ENCODE measurements around the gene KRTAP9-8. TPM values are rescaled to one million over a fixed set of nuclear protein-coding genes. Genes with fewer than 3 reads are reported as not detected.
"Not testable (repeated sequence)": the region's sequence is repeated elsewhere in the genome, so short reads cannot be mapped to it uniquely, and the experiment has no call there.

The KRTAP9-8 gene
- total and polyA plus RNA-seq, 9 donors = not detected

DNA sequence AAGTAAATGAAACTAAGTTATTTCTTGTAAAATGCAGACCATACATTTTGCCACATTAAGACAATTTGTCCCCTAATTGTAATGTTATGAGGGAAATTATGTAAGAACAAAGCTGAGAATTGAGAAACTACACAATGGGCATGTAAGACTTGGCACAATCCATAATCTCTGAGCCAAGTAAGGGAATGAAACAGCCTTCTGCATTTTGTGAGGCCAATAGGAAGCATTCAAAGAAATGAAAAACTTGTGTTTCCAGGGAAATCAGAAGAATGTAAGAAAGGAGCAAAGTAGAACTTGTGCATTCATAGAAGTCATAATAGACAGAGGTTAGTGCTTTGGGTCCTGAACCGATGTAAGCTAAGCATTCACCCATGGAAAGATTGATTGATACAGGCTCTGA, 13.5 kb downstream of the KRTAP9-8 start:
- H3K27ac ChIP-seq = no peak overlapping the region
- WGBS, 3 donors = 92 to 93% (median 93%) methylated on average over 1 of the region's 1 CpG
- no peaks in the 10 kb centered on the region for H3K36me3 ChIP-seq
- no peak overlapping the region for H3K4me3 ChIP-seq
- TF ChIP-seq, protein P1, sequence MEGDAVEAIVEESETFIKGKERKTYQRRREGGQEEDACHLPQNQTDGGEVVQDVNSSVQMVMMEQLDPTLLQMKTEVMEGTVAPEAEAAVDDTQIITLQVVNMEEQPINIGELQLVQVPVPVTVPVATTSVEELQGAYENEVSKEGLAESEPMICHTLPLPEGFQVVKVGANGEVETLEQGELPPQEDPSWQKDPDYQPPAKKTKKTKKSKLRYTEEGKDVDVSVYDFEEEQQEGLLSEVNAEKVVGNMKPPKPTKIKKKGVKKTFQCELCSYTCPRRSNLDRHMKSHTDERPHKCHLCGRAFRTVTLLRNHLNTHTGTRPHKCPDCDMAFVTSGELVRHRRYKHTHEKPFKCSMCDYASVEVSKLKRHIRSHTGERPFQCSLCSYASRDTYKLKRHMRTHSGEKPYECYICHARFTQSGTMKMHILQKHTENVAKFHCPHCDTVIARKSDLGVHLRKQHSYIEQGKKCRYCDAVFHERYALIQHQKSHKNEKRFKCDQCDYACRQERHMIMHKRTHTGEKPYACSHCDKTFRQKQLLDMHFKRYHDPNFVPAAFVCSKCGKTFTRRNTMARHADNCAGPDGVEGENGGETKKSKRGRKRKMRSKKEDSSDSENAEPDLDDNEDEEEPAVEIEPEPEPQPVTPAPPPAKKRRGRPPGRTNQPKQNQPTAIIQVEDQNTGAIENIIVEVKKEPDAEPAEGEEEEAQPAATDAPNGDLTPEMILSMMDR (IDR thresholded peaks at IDR 0.05) = no peak
- TF ChIP-seq POLR2A (IDR thresholded peaks at IDR 0.05) = no peak
- no peak for TF ChIP-seq EP300 (IDR thresholded peaks at IDR 0.05)
- H3K4me1 ChIP-seq (ENCODE audit: insufficient read depth) = no peaks in the 10 kb centered on the region
- intact Hi-C loops (cut with DNase I) = no loop called here
- no peak for DNase-seq
- no peaks in the 10 kb centered on the region for H3K9me3 ChIP-seq
- no peaks in the 10 kb centered on the region for H3K27me3 ChIP-seq

DNA sequence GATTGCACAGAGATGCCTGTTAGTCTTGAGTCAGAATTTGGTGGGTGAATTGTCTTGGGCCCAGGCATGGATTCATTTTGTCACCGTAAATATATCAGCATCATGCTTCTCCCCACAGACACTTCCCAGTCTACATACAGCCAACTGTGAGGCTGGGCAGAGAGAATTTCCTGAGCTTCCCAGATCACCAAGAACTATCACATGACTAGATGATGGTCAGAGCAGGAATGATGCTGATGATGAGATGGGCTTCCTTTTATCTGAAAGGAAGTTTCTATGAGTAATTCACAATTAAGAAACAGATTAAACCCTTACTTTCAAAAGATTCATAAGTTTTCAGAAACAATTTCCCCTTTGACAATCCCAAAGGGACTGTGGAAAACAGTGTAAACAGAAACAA, 17.1 kb downstream of the KRTAP9-8 start:
- intact Hi-C loops (cut with DNase I) = no loop called here
- 32 to 53% (median 47%) methylated on average over 1 of the region's 1 CpG for WGBS, 3 donors
- Histone ChIP-seq H3K4me1 (ENCODE audit: insufficient read depth) (no peaks in the 10 kb centered on the region), H3K4me3 (no peak overlapping the region), H3K27me3 (no peaks in the 10 kb centered on the region), H3K27ac (no peak overlapping the region), H3K9me3 (no peaks in the 10 kb centered on the region), H3K36me3 (no peaks in the 10 kb centered on the region)
- DNase-seq = no peak
- TF ChIP-seq POLR2A (IDR thresholded peaks at IDR 0.05) (no peak), EP300 (IDR thresholded peaks at IDR 0.05) (no peak)
- TF ChIP-seq, protein P1 (IDR thresholded peaks at IDR 0.05) = no peak

DNA sequence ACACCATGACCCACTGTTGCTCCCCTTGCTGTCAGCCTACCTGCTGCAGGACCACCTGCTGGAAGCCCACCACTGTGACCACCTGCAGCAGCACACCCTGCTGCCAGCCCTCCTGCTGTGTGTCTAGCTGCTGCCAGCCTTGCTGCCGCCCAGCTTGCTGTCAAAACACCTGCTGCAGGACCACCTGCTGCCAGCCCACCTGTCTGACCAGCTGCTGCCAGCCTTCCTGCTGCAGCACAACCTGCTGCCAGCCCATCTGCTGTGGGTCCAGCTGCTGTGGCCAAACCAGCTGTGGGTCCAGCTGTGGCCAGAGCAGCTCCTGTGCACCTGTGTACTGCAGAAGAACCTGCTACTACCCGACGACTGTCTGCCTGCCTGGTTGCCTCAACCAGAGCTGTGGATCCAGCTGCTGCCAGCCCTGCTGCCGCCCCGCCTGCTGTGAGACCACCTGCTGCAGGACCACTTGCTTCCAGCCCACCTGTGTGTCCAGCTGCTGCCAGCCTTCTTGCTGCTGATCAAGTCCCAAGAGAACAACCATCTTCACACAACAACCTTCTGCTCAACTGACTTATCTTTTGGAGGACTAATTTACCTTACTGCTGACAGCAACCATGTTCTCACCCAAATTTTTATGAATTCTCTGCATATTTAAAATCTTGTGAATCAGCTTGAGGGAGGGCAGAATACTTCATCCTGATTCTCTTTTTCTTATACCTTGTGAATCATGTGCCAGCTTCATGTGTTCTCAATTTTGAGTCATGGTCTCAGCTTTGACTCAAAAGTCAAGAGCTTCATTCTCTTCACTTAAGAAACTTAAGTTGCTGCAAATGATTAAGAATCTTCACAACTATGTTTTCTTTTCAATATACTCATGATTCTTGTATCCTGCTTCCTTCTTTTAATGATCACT, 17.8 kb downstream of the KRTAP9-8 start, which contains the start of gene KRTAP9-9:
Gene KRTAP9-9, plus strand, starts transcription at position 4 of the 910 bp plus-strand sequence.
- H3K9me3 ChIP-seq; H3K4me1 ChIP-seq (ENCODE audit: insufficient read depth); H3K27ac ChIP-seq; H3K4me3 ChIP-seq; H3K36me3 ChIP-seq; DNase-seq; intact Hi-C loops (cut with DNase I); H3K27me3 ChIP-seq: not testable (repeated sequence)
- 66 to 79% (median 71%) methylated on average over 4 to 5 of the region's 5 CpGs for WGBS, 3 donors

DNA sequence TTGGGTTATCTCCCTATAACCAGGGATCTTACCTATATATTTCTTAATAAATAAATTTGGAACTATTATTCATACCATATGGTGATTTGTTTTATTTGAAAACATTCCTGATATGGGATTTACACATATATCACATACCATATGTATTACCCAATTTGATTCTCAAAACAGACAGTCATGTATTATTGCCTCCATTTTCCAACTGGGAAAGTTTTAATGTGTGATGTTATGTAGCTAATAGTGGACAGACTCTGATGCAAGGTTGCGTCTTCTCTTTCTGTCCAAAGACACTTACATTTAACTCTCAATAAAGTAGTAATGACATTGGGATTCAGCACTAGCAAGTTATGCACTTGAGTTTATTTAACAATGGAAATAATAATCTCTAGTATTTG, 18.5 kb downstream of the KRTAP9-8 start:
- intact Hi-C loops (cut with DNase I) = no loop called here
- no peaks in the 10 kb centered on the region for H3K4me1 ChIP-seq (ENCODE audit: insufficient read depth)
- no peaks in the 10 kb centered on the region for H3K36me3 ChIP-seq
- no peaks in the 10 kb centered on the region for H3K9me3 ChIP-seq
- H3K4me3 ChIP-seq = no peak overlapping the region
- 91 to 97% (median 94%) methylated on average over 1 of the region's 1 CpG for WGBS, 3 donors
- H3K27ac ChIP-seq = no peak overlapping the region
- no peaks in the 10 kb centered on the region for H3K27me3 ChIP-seq
- no peak for DNase-seq
- TF ChIP-seq EP300 (IDR thresholded peaks at IDR 0.05) (no peak), POLR2A (IDR thresholded peaks at IDR 0.05) (no peak)
- TF ChIP-seq, protein P1 (IDR thresholded peaks at IDR 0.05) = no peak

DNA sequence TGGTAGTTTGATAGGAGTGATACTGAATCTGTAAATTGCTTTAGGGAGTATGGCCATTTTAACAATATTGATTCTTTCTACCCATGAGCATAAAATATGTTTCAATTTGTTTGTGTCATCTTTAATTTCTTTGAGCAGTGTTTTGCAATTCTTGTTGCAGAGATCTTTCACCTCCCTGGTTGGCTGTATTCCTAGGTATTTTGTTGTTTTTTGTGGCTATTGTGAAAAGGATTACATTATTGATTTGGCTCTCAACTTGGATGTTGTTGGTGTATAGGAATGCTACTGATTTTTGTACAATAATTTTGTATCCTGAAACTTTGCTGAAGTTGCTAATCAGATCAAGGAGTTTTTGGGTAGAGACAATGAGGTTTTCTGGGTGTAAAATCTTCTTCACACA, 20.6 kb downstream of the KRTAP9-8 start:
- TF ChIP-seq, protein P1 (IDR thresholded peaks at IDR 0.05) = no peak
- H3K9me3 ChIP-seq = no peaks in the 10 kb centered on the region
- no peak for DNase-seq
- intact Hi-C loops (cut with DNase I) = no loop called here
- H3K4me1 ChIP-seq (ENCODE audit: insufficient read depth) = no peaks in the 10 kb centered on the region
- no peak overlapping the region for H3K27ac ChIP-seq
- no peak overlapping the region for H3K4me3 ChIP-seq
- no peaks in the 10 kb centered on the region for H3K36me3 ChIP-seq
- H3K27me3 ChIP-seq = no peaks in the 10 kb centered on the region

Data from ovary (tissue), 9 donors.